Body of pancreas (tissue), 4 donors: ENCODE data around the gene ZNF175. TPM values are rescaled to one million over a fixed set of nuclear protein-coding genes. Genes with fewer than 3 reads are reported as not detected.

Experiments
- ATAC-seq: fragments of 150-250 bp; one replicate; pipeline ENCODE4 v1.9.1; 2016
- DNase-seq, 4 donors: peaks; one replicate each; pipeline ENCODE4 v3.0.0-alpha.2; 2019
- H3K27ac ChIP-seq, 4 donors: fragments of 200-600 bp; sonication (generic); 1 replicate in 3 of 4; 2 replicates in 1 of 4; pipeline versions ENCODE4 v1.5.1 to v1.6.1; 2016 to 2019; ENCODE audit warnings: mild to moderate bottlenecking in 1 of 4, mixed read lengths in 1 of 4, moderate library complexity in 1 of 4
- H3K27me3 ChIP-seq, 2 donors: fragments of 200-600 bp; sonication (generic); one replicate each; pipeline ENCODE4 v1.6.0; 2016; ENCODE audit warnings: mild to moderate bottlenecking in 1 of 2
- H3K36me3 ChIP-seq, 2 donors: fragments of 200-600 bp; sonication (generic); replicated peaks in 1 of 2; 2 replicates each; pipeline ENCODE4 v1.5.1; 2016; ENCODE audit warnings: low read depth in 2 of 2; ENCODE audit not compliant: insufficient read depth in 1 of 2
- H3K4me1 ChIP-seq: fragments of 200-600 bp; sonication (generic); one replicate; pipeline ENCODE4 v1.6.0; 2016
- H3K4me3 ChIP-seq, 2 donors: fragments of 200-600 bp; sonication (generic); 1 replicate in 1 of 2; 2 replicates in 1 of 2; pipeline ENCODE4 v1.5.1; 2016 to 2019
- H3K9me3 ChIP-seq, 3 donors: fragments of 200-600 bp; sonication (generic); 1 replicate in 2 of 3; 2 replicates in 1 of 3; pipeline ENCODE4 v1.5.1; 2016
- POLR2A ChIP-seq, 3 donors: fragments of 450-650 bp; IDR thresholded peaks; one replicate each; pipeline ENCODE4 v1.6.1; 2016; ENCODE audit warnings: antibody characterized with exemption in 3 of 3, mild to moderate bottlenecking in 2 of 3
- WGBS, 2 donors: methylation state at CpG; one replicate each; pipeline ENCODE4 v1.1.5; 2017; 5-methylcytosine and 5-hydroxymethylcytosine counted together
- intact Hi-C: fragments of 100-400 bp; cut with DNase I; formaldehyde crosslinking; loops from one replicate; pipeline ENCODE4 v1.15.1; 2023
- total RNA-seq, 2 donors: library from RNA; depleted of rRNA; stranded (reverse); fragments of >200 nt; gene quantifications; one replicate each; pipeline ENCODE4 v1.1.0, GENCODE V29; 2016
- TF ChIP-seq, protein P1 (sequence below), 7 experiments: fragments of 450-650 bp in 4 of 7; fragments of 200-600 bp in 3 of 7; sonication (generic) in 3 of 7; IDR thresholded peaks; one replicate each; pipeline ENCODE4 v1.5.1; 2016 to 2019; ENCODE audit warnings: antibody characterized with exemption in 7 of 7

ZNF175 gene
- total RNA-seq, 2 donors from 2014 or later: 4.3 to 5.2 TPM

DNA sequence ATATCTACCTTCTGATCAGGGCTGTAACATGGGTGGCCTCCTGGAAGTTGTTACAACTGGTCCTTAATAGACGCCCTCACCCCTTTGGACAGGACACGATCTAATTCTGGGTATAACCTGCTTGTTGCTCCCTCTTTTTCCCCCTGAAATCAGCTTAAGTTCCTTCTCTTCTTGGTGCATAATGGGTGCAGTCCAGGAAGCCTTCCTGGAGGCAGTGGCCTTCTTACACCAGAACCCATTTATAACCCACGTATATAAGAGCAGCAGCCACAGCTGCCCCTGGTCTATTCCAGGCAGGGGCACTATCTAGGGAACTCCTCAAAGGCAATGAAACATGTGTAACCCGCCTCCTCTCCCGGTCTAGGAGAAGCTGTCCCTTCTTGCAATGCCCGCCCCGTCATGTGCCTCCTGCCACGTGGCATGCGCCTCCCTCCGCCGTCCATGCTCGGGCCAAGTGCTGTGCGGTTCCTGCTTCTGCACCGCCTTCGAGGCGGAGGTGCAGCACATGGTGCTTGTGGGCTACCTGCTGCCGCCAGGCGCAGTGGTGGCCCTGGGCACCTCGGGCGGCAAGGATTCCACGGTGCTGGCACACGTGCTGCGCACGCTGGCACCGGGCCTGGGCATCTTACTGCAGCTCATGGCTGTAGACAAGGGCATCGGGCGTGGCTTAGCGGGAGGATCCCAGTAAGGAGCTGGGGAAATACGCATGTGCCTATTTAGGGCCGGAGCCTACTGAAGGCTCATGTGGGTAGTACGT lies 27.3 kb downstream of the ZNF175 start:
- no peaks in the 10 kb centered on the region for H3K9me3 ChIP-seq
- no peak overlapping the region for H3K27ac ChIP-seq
- intact Hi-C loops: loop anchor here (5.0 to 10.0 kb wide), 2 partner anchors 36 to 96 kb away; partner anchors contain the start of gene SPACA6
- no peak for DNase-seq
- H3K4me1 ChIP-seq: peaks cover 13% of the 10 kb centered on the region
- H3K4me3 ChIP-seq: no peak overlapping the region
- 94 to 97% methylated on average over 24 to 31 of the region's 31 CpGs for WGBS, 2 donors
- ATAC-seq: no peak
- H3K27me3 ChIP-seq: no peaks in the 10 kb centered on the region
- no peaks in the 10 kb centered on the region for H3K36me3 ChIP-seq
- TF ChIP-seq POLR2A (IDR thresholded peaks at IDR 0.05): no peak
- TF ChIP-seq, protein P1, sequence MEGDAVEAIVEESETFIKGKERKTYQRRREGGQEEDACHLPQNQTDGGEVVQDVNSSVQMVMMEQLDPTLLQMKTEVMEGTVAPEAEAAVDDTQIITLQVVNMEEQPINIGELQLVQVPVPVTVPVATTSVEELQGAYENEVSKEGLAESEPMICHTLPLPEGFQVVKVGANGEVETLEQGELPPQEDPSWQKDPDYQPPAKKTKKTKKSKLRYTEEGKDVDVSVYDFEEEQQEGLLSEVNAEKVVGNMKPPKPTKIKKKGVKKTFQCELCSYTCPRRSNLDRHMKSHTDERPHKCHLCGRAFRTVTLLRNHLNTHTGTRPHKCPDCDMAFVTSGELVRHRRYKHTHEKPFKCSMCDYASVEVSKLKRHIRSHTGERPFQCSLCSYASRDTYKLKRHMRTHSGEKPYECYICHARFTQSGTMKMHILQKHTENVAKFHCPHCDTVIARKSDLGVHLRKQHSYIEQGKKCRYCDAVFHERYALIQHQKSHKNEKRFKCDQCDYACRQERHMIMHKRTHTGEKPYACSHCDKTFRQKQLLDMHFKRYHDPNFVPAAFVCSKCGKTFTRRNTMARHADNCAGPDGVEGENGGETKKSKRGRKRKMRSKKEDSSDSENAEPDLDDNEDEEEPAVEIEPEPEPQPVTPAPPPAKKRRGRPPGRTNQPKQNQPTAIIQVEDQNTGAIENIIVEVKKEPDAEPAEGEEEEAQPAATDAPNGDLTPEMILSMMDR (IDR thresholded peaks at IDR 0.05): no peak

DNA sequence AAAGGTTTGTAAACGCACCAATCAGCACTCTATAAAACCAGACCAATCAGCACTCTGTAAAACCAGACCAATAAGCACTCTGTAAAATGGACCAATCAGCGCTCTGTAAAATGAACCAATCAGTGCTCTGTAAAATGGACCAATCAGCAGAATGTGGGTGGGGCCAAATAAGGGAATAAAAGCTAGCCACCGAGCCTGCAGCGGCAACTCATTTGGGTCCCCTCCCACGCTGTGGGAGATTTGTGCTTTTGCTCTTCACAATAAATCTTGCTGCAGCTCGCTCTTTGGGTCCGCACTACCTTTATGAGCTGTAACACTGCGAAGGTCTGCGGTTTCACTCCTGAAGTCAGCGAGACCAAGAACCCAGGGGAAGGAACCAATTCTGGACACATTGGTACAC lies 28.0 kb downstream of the ZNF175 start:
- 94% methylated on average over 10 of the region's 10 CpGs for WGBS, 2 donors
- Histone ChIP-seq H3K27ac (no peak overlapping the region), H3K9me3 (no peaks in the 10 kb centered on the region), H3K27me3 (no peaks in the 10 kb centered on the region), H3K4me3 (no peak overlapping the region), H3K36me3 (no peaks in the 10 kb centered on the region), H3K4me1 (peaks cover 9% of the 10 kb centered on the region)
- TF ChIP-seq, protein P1 (IDR thresholded peaks at IDR 0.05): no peak
- TF ChIP-seq POLR2A (IDR thresholded peaks at IDR 0.05): no peak
- DNase-seq (no peak), ATAC-seq (no peak)
- intact Hi-C loops: loop anchor here (5.0 to 10.0 kb wide), 2 partner anchors 37 to 96 kb away; partner anchors contain the start of gene SPACA6

DNA sequence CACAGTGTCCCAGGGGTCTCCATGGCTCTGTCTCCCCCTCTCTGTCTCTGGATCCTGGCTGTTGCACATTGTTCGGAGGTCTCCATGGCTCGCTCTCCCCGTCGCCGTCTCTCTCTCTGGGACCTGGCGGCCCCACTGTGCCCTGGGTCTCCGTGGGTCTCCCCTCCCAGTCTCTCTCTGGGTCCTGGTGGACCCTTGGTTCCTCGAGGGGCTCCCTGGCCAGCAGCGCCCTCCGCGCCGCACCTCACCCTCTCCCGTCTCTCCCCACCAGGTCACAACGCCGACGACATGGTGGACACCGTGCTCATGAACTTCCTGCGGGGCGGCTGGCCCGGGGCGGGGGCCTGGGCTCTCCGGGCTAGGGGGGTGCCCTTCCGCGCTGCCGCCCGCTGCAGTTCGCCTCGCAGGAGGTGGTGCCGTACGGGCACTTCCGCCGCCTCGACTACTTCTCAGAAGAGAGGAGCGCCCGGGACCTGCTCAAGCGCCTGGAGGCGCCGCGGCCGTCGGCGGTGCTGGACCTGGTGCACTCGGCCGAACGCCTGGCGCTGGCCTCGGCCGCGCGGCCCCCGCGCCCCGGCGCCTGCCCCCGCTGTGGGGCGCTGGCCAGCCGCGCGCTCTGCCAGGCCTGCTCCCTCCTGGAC lies 30.0 kb downstream of the ZNF175 start:
- no peaks in the 10 kb centered on the region for H3K9me3 ChIP-seq
- H3K27me3 ChIP-seq: no peaks in the 10 kb centered on the region
- no peaks in the 10 kb centered on the region for H3K4me1 ChIP-seq
- no peaks in the 10 kb centered on the region for H3K36me3 ChIP-seq
- H3K27ac ChIP-seq: no peak overlapping the region
- TF ChIP-seq, protein P1 (IDR thresholded peaks at IDR 0.05): no peak
- TF ChIP-seq POLR2A (IDR thresholded peaks at IDR 0.05): no peak
- intact Hi-C loops: no loop called here
- H3K4me3 ChIP-seq: no peak overlapping the region
- no peak for ATAC-seq
- DNase-seq: no peak
- 36 to 74% methylated on average over 12 to 59 of the region's 59 CpGs for WGBS, 2 donors

DNA sequence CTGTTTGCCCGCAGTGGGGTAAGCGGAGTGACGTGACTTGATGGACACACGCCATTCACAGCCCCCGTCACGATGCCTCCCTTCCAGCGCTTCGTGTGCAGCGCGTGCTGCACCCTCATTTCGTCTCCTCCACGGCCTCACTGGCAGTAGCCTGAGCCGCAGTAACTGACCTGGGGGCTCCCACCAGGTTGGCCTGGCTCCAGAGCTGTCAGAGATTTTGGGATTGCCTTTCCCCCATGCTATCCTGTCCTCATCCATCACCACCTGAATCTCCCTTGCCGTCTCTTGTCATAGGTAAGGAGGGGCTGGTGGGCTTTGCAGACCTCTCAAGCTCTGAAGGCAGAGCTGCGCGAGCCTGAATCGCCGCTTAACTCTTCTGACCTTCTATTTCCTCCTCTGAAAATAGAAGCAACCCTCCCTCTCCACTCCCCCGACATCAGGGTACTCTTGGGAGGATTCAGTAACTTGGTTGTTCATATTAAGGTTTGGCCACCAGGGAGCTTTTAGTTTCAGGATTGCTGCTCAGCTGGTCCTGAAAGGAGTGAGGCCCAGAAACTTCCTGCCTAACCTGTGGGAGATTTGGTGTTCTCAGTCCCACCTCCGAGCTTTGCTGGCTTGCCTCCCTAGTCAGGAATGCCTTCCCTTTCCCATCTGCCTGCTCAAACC lies 31.2 kb downstream of the ZNF175 start:
- no peak overlapping the region for H3K27ac ChIP-seq
- ATAC-seq (no peak), DNase-seq (no peak)
- H3K27me3 ChIP-seq: no peaks in the 10 kb centered on the region
- H3K4me3 ChIP-seq: no peak overlapping the region
- H3K9me3 ChIP-seq: no peaks in the 10 kb centered on the region
- intact Hi-C loops: no loop called here
- H3K4me1 ChIP-seq: no peaks in the 10 kb centered on the region
- 94 to 97% methylated on average over 20 of the region's 20 CpGs for WGBS, 2 donors
- H3K36me3 ChIP-seq: no peaks in the 10 kb centered on the region
- no peak for TF ChIP-seq POLR2A (IDR thresholded peaks at IDR 0.05)
- TF ChIP-seq, protein P1 (IDR thresholded peaks at IDR 0.05): no peak
